Lower leg skin (tissue), 3 donors: ENCODE measurements around the gene NDUFAF3.

Experiments
- POLR2A ChIP-seq, 2 donors: fragments of 450-650 bp; IDR thresholded peaks; one replicate each; pipeline ENCODE4 v1.6.1; 2016 to 2017; ENCODE audit warnings: antibody characterized with exemption in 2 of 2, mild to moderate bottlenecking in 1 of 2, moderate library complexity in 1 of 2
- TF ChIP-seq, protein P1 (sequence below), 3 donors: fragments of 450-650 bp; IDR thresholded peaks; one replicate each; pipeline ENCODE4 v1.5.1; 2016; ENCODE audit warnings: antibody characterized with exemption in 3 of 3, mild to moderate bottlenecking in 3 of 3, moderate library complexity in 2 of 3

DNA sequence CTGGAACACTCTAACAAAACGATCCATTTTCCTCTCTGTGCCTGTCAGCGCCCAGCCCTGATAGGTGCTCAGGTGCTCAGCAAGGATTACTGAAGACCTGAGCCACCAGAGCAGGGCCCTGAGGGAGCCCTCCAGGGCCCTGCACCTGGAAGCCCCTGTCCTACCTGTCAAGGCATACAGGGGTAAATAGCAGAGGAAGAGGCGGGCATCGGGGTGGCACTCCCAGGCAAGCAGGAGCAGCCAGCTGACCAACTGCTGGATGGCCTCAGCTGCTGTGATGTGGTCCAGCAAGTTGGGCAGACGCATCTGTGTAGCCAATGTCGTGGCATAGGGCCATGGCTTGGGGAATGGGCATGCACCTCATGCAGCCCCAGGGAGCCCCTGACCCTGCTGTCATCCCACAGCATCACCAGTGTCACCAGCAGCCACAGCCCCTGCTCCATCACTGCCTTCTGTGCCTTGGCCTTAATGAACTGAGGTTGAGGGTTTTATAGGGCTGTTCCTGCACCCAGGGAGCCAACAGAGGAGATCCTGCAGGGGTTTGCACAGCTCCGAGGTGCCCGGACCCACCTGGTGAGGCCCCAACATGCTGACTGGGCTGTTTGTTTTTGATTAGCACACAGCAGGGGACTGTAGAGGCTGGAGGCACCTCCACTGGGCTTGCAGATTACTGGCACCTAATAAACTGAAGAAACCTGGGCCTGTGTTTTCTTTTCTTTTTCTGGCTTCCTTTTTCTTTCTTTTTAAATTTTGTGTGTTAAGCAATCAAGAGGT, 22.6 kb upstream of the NDUFAF3 start:
- TF ChIP-seq, protein P1, sequence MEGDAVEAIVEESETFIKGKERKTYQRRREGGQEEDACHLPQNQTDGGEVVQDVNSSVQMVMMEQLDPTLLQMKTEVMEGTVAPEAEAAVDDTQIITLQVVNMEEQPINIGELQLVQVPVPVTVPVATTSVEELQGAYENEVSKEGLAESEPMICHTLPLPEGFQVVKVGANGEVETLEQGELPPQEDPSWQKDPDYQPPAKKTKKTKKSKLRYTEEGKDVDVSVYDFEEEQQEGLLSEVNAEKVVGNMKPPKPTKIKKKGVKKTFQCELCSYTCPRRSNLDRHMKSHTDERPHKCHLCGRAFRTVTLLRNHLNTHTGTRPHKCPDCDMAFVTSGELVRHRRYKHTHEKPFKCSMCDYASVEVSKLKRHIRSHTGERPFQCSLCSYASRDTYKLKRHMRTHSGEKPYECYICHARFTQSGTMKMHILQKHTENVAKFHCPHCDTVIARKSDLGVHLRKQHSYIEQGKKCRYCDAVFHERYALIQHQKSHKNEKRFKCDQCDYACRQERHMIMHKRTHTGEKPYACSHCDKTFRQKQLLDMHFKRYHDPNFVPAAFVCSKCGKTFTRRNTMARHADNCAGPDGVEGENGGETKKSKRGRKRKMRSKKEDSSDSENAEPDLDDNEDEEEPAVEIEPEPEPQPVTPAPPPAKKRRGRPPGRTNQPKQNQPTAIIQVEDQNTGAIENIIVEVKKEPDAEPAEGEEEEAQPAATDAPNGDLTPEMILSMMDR (IDR thresholded peaks at IDR 0.05), result no peak
- TF ChIP-seq POLR2A (IDR thresholded peaks at IDR 0.05), result no peak
